HG03521 (cell line): ENCODE results near the gene SLC26A6.

Source experiments
- ATAC-seq: cut with Tn5 transposase; IDR thresholded peaks from one replicate; pipeline ENCODE4 v1.9.1; 2021; ENCODE audit warnings: mild to moderate bottlenecking, moderate library complexity; ENCODE audit not compliant: unreplicated experiment

SLC26A6 gene

DNA sequence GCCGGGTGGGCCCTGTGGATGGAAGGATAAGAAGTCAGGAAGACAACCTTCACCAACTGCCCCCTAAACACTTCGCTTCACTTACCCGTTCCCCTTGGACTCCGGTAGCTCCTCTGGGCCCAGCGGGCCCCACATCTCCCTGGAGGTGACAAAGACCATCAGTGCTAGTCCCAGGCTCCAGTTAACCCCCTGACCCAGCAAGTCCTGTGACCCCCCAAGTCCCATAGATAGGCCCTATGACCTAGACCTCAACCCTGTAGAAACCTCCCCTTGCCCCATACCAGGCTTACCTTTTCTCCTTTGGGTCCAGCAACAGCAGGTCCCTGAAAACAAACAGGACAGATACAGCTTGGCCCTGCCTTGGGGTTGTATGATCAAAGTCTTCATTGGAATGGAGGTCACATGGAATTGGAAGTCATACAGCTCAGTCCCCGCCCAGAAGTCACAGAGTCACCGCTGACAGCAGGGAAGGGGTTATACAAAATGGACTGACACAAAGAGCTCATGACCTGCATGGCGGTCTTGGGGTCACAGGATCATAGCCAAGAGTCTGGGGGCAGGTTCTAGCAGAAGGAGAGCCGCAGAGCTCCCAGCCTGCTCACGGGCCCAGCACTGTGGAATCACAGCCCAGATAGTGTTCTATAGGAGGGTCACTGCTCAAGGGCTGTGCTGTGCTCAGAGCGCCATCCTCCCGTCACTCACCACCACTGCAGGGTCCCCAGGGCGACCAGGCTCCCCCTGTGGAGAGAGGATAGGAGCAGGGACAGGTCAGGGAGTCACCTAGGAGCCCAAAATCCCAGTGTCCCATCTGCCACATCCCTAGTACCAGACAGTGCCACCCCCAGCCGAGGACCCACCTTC is 53.4 kb downstream of the SLC26A6 start:
- no peak for ATAC-seq

DNA sequence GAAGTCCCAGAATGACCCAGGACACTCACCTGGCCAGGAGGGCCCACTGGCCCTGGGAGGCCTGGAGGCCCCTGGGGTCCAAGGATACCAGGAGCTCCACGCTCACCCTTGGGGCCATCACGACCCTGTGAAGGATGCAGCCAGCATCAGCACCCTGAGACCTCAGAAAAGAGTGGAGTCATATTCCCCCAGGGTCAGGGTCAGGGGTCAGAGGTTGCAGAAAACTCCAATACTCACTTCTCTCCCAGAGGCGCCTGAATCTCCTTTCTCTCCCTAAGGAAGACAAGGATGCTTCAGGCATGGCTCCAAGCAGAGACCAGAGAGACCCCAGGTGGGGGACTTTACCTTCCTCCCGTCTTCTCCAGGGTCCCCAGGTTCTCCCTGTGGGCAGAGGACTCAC is 58.6 kb downstream of the SLC26A6 start:
- ATAC-seq: no peak
